GM23338 (cell line): ENCODE data around the gene SARDH.
"Not testable (repeated sequence)": the region's sequence is repeated elsewhere in the genome, so short reads cannot be mapped to it uniquely, and the experiment has no call there.

Experiments used
- CREB1 ChIP-seq: fragments of 250-450 bp; sonication (Bioruptor Pico); IDR thresholded peaks from 2 replicates; pipeline ENCODE4 v1.5.0; 2020; ENCODE audit warnings: low read depth, mild to moderate bottlenecking, moderate library complexity
- EZH2 ChIP-seq: fragments of 200-600 bp; sonication (generic); IDR thresholded peaks from one replicate; pipeline ENCODE4 v1.8.0; 2017; ENCODE audit warnings: antibody characterized with exemption, mild to moderate bottlenecking, low read depth; ENCODE audit not compliant: unreplicated experiment
- EZH2phosphoT487 ChIP-seq: fragments of 200-600 bp; sonication (generic); IDR thresholded peaks from one replicate; pipeline ENCODE4 v1.8.1; 2018; ENCODE audit warnings: antibody characterized with exemption; ENCODE audit not compliant: unreplicated experiment
- JUNB ChIP-seq: IDR thresholded peaks from one replicate; pipeline ENCODE4 v1.6.1; 2016; ENCODE audit warnings: antibody characterized with exemption; ENCODE audit not compliant: unreplicated experiment
- NANOG ChIP-seq: IDR thresholded peaks from 2 replicates; pipeline ENCODE4 v1.6.1; 2016; ENCODE audit warnings: antibody characterized with exemption, borderline replicate concordance
- POLR2AphosphoS5 ChIP-seq: IDR thresholded peaks from 2 replicates; pipeline ENCODE4 v1.6.1; 2016; ENCODE audit warnings: antibody characterized with exemption, low read depth
- REST ChIP-seq: IDR thresholded peaks from one replicate; pipeline ENCODE4 v1.6.1; 2018; ENCODE audit warnings: antibody characterized with exemption; ENCODE audit not compliant: unreplicated experiment
- ZNF114 ChIP-seq: fragments of 250-450 bp; sonication (Bioruptor Pico); IDR thresholded peaks from 2 replicates; pipeline ENCODE4 v1.5.0; 2020; ENCODE audit warnings: mild to moderate bottlenecking, moderate library complexity
- ZNF331 ChIP-seq: fragments of 250-450 bp; sonication (Bioruptor Pico); IDR thresholded peaks from 2 replicates; pipeline ENCODE4 v1.5.0; 2020; ENCODE audit warnings: low read depth, mild to moderate bottlenecking, moderate library complexity
- TF ChIP-seq, protein P1 (sequence below), 2 experiments: fragments of 200-600 bp in 1 of 2; sonication (generic) in 1 of 2; conservative IDR thresholded peaks; 2 replicates each; pipeline versions ENCODE4 v1.5.1 to v1.6.1; 2016 to 2017; ENCODE audit warnings: antibody characterized with exemption in 2 of 2, low read depth in 2 of 2, mild to moderate bottlenecking in 2 of 2, moderate library complexity in 1 of 2

- TF ChIP-seq, protein P1, sequence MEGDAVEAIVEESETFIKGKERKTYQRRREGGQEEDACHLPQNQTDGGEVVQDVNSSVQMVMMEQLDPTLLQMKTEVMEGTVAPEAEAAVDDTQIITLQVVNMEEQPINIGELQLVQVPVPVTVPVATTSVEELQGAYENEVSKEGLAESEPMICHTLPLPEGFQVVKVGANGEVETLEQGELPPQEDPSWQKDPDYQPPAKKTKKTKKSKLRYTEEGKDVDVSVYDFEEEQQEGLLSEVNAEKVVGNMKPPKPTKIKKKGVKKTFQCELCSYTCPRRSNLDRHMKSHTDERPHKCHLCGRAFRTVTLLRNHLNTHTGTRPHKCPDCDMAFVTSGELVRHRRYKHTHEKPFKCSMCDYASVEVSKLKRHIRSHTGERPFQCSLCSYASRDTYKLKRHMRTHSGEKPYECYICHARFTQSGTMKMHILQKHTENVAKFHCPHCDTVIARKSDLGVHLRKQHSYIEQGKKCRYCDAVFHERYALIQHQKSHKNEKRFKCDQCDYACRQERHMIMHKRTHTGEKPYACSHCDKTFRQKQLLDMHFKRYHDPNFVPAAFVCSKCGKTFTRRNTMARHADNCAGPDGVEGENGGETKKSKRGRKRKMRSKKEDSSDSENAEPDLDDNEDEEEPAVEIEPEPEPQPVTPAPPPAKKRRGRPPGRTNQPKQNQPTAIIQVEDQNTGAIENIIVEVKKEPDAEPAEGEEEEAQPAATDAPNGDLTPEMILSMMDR (conservative IDR thresholded peaks at IDR 0.05; ENCODE audit: low read depth in 2 of 2) = not testable (repeated sequence)
- TF ChIP-seq EZH2; EZH2phosphoT487; POLR2AphosphoS5; REST; ZNF114 (CRISPR knock-in tag); ZNF331 (CRISPR knock-in tag); JUNB; NANOG; CREB1 (CRISPR knock-in tag): not testable (repeated sequence)
Measured at GRCh38 chr9:133744528-133744927, 6.4 kb upstream of the SARDH start.
